Astrocyte (in vitro differentiated cells and primary cell): ENCODE measurements around the gene PRSS53.

Experiments used
- CTCF ChIP-seq: IDR thresholded peaks from 2 replicates; pipeline ENCODE4 v1.5.1; 2011; ENCODE audit warnings: low read depth, mild to moderate bottlenecking, inconsistent platforms, low read length, moderate library complexity; ENCODE audit not compliant: insufficient read depth
- EZH2 ChIP-seq: IDR thresholded peaks from 2 replicates; pipeline ENCODE4 v1.6.1; 2012; ENCODE audit warnings: mild to moderate bottlenecking, low read length, inconsistent platforms; ENCODE audit not compliant: insufficient read depth

- TF ChIP-seq CTCF (no peak), EZH2 (no peak)
Measured at GRCh38 chr16:31112711-31113110, 24.0 kb upstream of the PRSS53 start.
